GM12891 (cell line): Measurements from ENCODE around the gene GGT6.

Experiments used
- POLR2A ChIP-seq: IDR thresholded peaks from 2 replicates; pipeline ENCODE4 v1.6.1; 2011; ENCODE audit warnings: low read depth, low read length, control low read depth
- POLR2AphosphoS5 ChIP-seq: IDR thresholded peaks from 2 replicates; pipeline ENCODE4 v1.6.1; 2011; ENCODE audit warnings: low read depth, low read length, control low read depth
- POU2F2 ChIP-seq: IDR thresholded peaks from 2 replicates; pipeline ENCODE4 v1.6.1; 2011; ENCODE audit warnings: low read depth, mild to moderate bottlenecking, control low read depth, low read length, moderate library complexity

DNA sequence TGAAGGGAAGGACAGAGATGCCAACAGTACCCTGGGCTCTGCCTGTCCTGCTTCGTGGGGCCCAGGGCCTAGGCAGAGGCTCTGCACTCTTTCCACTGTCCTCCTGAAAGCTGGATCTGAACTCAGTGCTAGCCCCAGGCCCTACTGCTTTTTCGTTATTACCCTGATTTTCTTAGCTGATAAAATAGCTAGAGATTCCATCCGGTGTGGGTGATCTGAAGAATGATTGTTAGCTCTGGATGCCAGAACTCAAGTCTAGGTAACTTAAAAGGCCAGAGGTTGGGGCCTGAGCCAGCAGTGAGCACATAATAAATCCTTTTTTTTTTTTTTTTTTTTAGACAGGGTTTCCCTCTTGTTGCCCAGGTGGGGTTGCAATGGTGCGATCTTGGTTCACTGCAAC, 3.4 kb downstream of the GGT6 start:
- no peak for TF ChIP-seq POLR2A
- no peak for TF ChIP-seq POLR2AphosphoS5
- TF ChIP-seq POU2F2, result no peak
